GM12892 (cell line): ENCODE data around the gene WDR27.
"Not testable (repeated sequence)": the region's sequence is repeated elsewhere in the genome, so short reads cannot be mapped to it uniquely, and the experiment has no call there.

Source experiments
- DNase-seq: peaks from one replicate; pipeline ENCODE4 v3.0.0; 2011; ENCODE audit not compliant: insufficient read length
- FAIRE-seq: peaks from 2 replicates; lab custom pipeline; 2011; peaks lifted over from hg19 to GRCh38; lab: Jason Lieb, UNC
- POLR2A ChIP-seq: IDR thresholded peaks from 2 replicates; pipeline ENCODE4 v1.6.1; 2011; ENCODE audit warnings: low read depth, low read length, control low read depth
- POLR2AphosphoS5 ChIP-seq: IDR thresholded peaks from 2 replicates; pipeline ENCODE4 v1.6.1; 2011; ENCODE audit warnings: low read depth, low read length, control low read depth
- TAF1 ChIP-seq: IDR thresholded peaks from 2 replicates; pipeline ENCODE4 v1.6.1; 2011; ENCODE audit warnings: low read depth, mild to moderate bottlenecking, control low read depth, low read length, borderline replicate concordance

WDR27 gene

GRCh38 chr6:169620171-169621130, 81.4 kb downstream of the WDR27 start:
- DNase-seq: no peak
- TF ChIP-seq POLR2AphosphoS5 (no peak), POLR2A (no peak), TAF1 (no peak)
- no peak for FAIRE-seq

- DNase-seq (no peak), FAIRE-seq (no peak)
- no peak for TF ChIP-seq TAF1
- TF ChIP-seq POLR2A: no peak
- no peak for TF ChIP-seq POLR2AphosphoS5
Measured at GRCh38 chr6:169619650-169620049, 82.2 kb downstream of the WDR27 start.

- no peak for TF ChIP-seq TAF1
- TF ChIP-seq POLR2AphosphoS5: no peak
- no peak for TF ChIP-seq POLR2A
- DNase-seq: no peak
- FAIRE-seq: no peak
Measured at GRCh38 chr6:169618526-169619490, 83.0 kb downstream of the WDR27 start.

- TF ChIP-seq TAF1 (no peak), POLR2AphosphoS5 (no peak), POLR2A (no peak)
- DNase-seq (no peak), FAIRE-seq (no peak)
Measured at GRCh38 chr6:169617562-169617961, 84.3 kb downstream of the WDR27 start.

DNA sequence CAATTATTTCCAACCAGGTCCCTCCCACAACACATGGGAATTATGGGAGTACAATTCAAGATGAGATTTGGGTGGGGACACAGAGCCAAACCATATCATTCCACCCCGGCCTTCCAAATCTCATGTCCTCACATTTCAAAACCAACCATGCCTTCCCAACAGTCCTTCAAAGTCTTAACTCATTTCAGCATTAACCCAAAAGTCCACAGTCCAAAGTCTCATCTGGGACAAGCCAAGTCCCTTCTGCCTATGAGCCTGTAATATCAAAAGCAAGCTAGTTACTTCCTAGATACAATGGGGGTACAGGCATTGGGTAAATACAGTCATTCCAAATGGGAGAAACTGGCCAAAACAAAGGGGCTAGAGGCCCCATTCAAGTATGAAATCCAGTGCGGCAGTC, 93.2 kb downstream of the WDR27 start:
- not testable (repeated sequence) for DNase-seq, FAIRE-seq

- DNase-seq (no peak), FAIRE-seq (no peak)
- no peak for TF ChIP-seq POLR2A
Measured at GRCh38 chr6:169604076-169604475, 97.8 kb downstream of the WDR27 start.

- FAIRE-seq, DNase-seq: not testable (repeated sequence)
Measured at GRCh38 chr6:169601129-169601528, 100.7 kb downstream of the WDR27 start.

GRCh38 chr6:169592558-169592957, 109.3 kb downstream of the WDR27 start:
- DNase-seq (no peak), FAIRE-seq (no peak)
- no peak for TF ChIP-seq TAF1
- TF ChIP-seq POLR2AphosphoS5: no peak
- TF ChIP-seq POLR2A: no peak

GRCh38 chr6:169591616-169592015, 110.2 kb downstream of the WDR27 start:
- TF ChIP-seq POLR2AphosphoS5 (no peak), TAF1 (no peak), POLR2A (no peak)
- no peak for DNase-seq
- no peak for FAIRE-seq

- TF ChIP-seq POLR2A (no peak), POLR2AphosphoS5 (no peak)
- DNase-seq (no peak), FAIRE-seq (no peak)
Measured at GRCh38 chr6:169590376-169590939, 111.4 kb downstream of the WDR27 start.

- TF ChIP-seq POLR2AphosphoS5: no peak
- TF ChIP-seq TAF1: no peak
- no peak for TF ChIP-seq POLR2A
- FAIRE-seq (no peak), DNase-seq (no peak)
Measured at GRCh38 chr6:169589699-169590257, 112.1 kb downstream of the WDR27 start.
